HepG2 (cell line): ENCODE results near the gene VEZF1. TPM values are rescaled to one million over a fixed set of nuclear protein-coding genes. Genes with fewer than 3 reads are reported as not detected.
A peak's percentile ranks its signal among the peaks of the same experiment; 100 is the strongest.

Experiments used
- ATRX ChIP-seq: sonication (generic); formaldehyde crosslinking; IDR thresholded peaks from 2 replicates; pipeline ENCODE4 v1.4.0; 2020; ENCODE audit warnings: missing genetic modification reagents, borderline replicate concordance
- CBX5 ChIP-seq: sonication (generic); formaldehyde crosslinking; IDR thresholded peaks from 2 replicates; pipeline ENCODE4 v1.4.0; 2020; ENCODE audit warnings: missing genetic modification reagents, borderline replicate concordance
- CEBPZ ChIP-seq: IDR thresholded peaks from 2 replicates; pipeline ENCODE4 v1.6.1; 2012; ENCODE audit warnings: low read length, improper control_type of control experiment
- DMAP1 ChIP-seq: IDR thresholded peaks from 2 replicates; pipeline ENCODE4 v1.6.1; 2016
- E2F1 ChIP-seq: sonication (generic); formaldehyde crosslinking; IDR thresholded peaks from 2 replicates; pipeline ENCODE4 v1.5.0; 2020; ENCODE audit warnings: missing genetic modification reagents
- GTF2F1 ChIP-seq: fragments of 150-350 bp; IDR thresholded peaks from 2 replicates; pipeline ENCODE4 v1.6.1; 2014; ENCODE audit warnings: low read length
- LRRFIP1 ChIP-seq: sonication (generic); formaldehyde crosslinking; conservative IDR thresholded peaks from 2 replicates; pipeline ENCODE4 v1.4.0; 2020; ENCODE audit warnings: missing genetic modification reagents
- MXD1 ChIP-seq: sonication (generic); formaldehyde crosslinking; IDR thresholded peaks from 2 replicates; pipeline ENCODE4 v1.4.0; 2020; ENCODE audit warnings: mild to moderate bottlenecking, missing genetic modification reagents
- RXRB ChIP-seq: IDR thresholded peaks from 2 replicates; pipeline ENCODE4 v1.6.1; 2016; ENCODE audit warnings: borderline replicate concordance, missing genetic modification reagents, missing compliant biosample characterization
- SMAD3 ChIP-seq: sonication (generic); formaldehyde crosslinking; IDR thresholded peaks from 2 replicates; pipeline ENCODE4 v1.4.0; 2020; ENCODE audit warnings: missing genetic modification reagents
- TEAD2 ChIP-seq: sonication (generic); formaldehyde crosslinking; IDR thresholded peaks from 2 replicates; pipeline ENCODE4 v1.9.0; 2021; ENCODE audit warnings: missing genetic modification reagents
- U2AF2 ChIP-seq: fragments of 200-400 bp; formaldehyde crosslinking; IDR thresholded peaks from 2 replicates; pipeline ENCODE4 v1.6.1; 2017; ENCODE audit warnings: low read depth, mild to moderate bottlenecking, low read length
- ZBTB10 ChIP-seq: sonication (generic); formaldehyde crosslinking; IDR thresholded peaks from 2 replicates; pipeline ENCODE4 v1.4.0; 2020; ENCODE audit warnings: missing genetic modification reagents, borderline replicate concordance
- ZBTB38 ChIP-seq: sonication (generic); formaldehyde crosslinking; IDR thresholded peaks from 2 replicates; pipeline ENCODE4 v1.5.1; 2020; ENCODE audit warnings: mild to moderate bottlenecking, missing genetic modification reagents
- ZMYM3 ChIP-seq: sonication (generic); formaldehyde crosslinking; IDR thresholded peaks from 2 replicates; pipeline ENCODE4 v1.5.1; 2020; ENCODE audit warnings: mild to moderate bottlenecking, missing genetic modification reagents
- ZNF253 ChIP-seq: sonication (generic); formaldehyde crosslinking; IDR thresholded peaks from 2 replicates; pipeline ENCODE4 v1.8.0; 2022; ENCODE audit warnings: mild to moderate bottlenecking, missing genetic modification reagents, borderline replicate concordance
- ZNF512 ChIP-seq: sonication (generic); formaldehyde crosslinking; IDR thresholded peaks from 2 replicates; pipeline ENCODE4 v1.4.0; 2020; ENCODE audit warnings: mild to moderate bottlenecking, missing genetic modification reagents
- ZNF589 ChIP-seq: sonication (generic); formaldehyde crosslinking; conservative IDR thresholded peaks from 2 replicates; pipeline ENCODE4 v1.8.0; 2022; ENCODE audit warnings: mild to moderate bottlenecking, moderate library complexity, missing genetic modification reagents
- ZNF598 ChIP-seq: sonication (generic); formaldehyde crosslinking; IDR thresholded peaks from 2 replicates; pipeline ENCODE4 v1.5.1; 2020; ENCODE audit warnings: mild to moderate bottlenecking, missing genetic modification reagents, borderline replicate concordance
- polyA plus RNA-seq, 8 experiments: library from polyadenylated mRNA; depleted of rRNA in 3 of 8; stranded (reverse) in 7 of 8; unstranded in 1 of 8; fragments of >200 nt; fragmentation: Illumina TruSeq in 4 of 8; extraction: Trizol in 4 of 8; gene quantifications; 2 replicates each; pipeline versions ENCODE4 v1.2.1 to v1.2.3, GENCODE V29; 2011 to 2016; ENCODE audit warnings: low read depth in 4 of 8, missing spikeins in 1 of 8, mixed read lengths in 1 of 8; ENCODE audit not compliant: insufficient read depth in 1 of 8
- total RNA-seq, 5 experiments: library from RNA; depleted of rRNA; stranded (reverse); fragments of >200 nt; fragmentation: Illumina TruSeq; extraction: Trizol; gene quantifications; 2 replicates each; pipeline ENCODE4 v1.2.3, GENCODE V29; 2016; ENCODE audit warnings: low read depth in 1 of 5

VEZF1 gene
- total and polyA plus RNA-seq, 2 of the 13 experiments (the other 11 are each of a cell fraction or from before 2014, with no cell fraction given): 45.9 to 49.7 TPM

GRCh38 chr17:57938061-57938502, 50.0 kb downstream of the VEZF1 start (continued):
- TF ChIP-seq CEBPZ: no peak
- no peak for TF ChIP-seq E2F1 (CRISPR knock-in tag)
- TF ChIP-seq ZNF598 (CRISPR knock-in tag): no peak
- TF ChIP-seq MXD1: no peak
- TF ChIP-seq ZBTB10: peak; percentile 64; the same call in 1 of the 2 replicates
- TF ChIP-seq ZMYM3 (CRISPR knock-in tag): peak; percentile 73
- no peak for TF ChIP-seq DMAP1 (CRISPR knock-in tag)
- TF ChIP-seq SMAD3 (CRISPR knock-in tag): 0 out of 2 replicates have a peak, but pooled peaks have one; percentile 24
- no peak for TF ChIP-seq TEAD2
- TF ChIP-seq ZNF253 (CRISPR knock-in tag): no peak
- peak; percentile 74 for TF ChIP-seq ZBTB38 (CRISPR knock-in tag)
- no peak for TF ChIP-seq U2AF2
- TF ChIP-seq RXRB (CRISPR knock-in tag): peak; percentile 93
- no peak for TF ChIP-seq ZNF512 (CRISPR knock-in tag)
- no peak for TF ChIP-seq GTF2F1
- TF ChIP-seq ZNF589: 0 out of 2 replicates have a peak, but pooled peaks have one; percentile 4
- no peak for TF ChIP-seq ATRX (CRISPR knock-in tag)
- TF ChIP-seq LRRFIP1 (CRISPR knock-in tag): no peak
- TF ChIP-seq CBX5 (CRISPR knock-in tag): peak; percentile 83; the same call in 1 of the 2 replicates
